Stimulated activated CD4-positive, alpha-beta T cell treated with anti-CD3 and anti-CD28 coated beads, TNF-alpha, amount 100 ng/mL, for 1 hour (primary cell): Measurements from ENCODE around the gene KIF5C.
"Not testable (repeated sequence)": the region's sequence is repeated elsewhere in the genome, so short reads cannot be mapped to it uniquely, and the experiment has no call there.

Experiments
- DNase-seq, 3 donors: peaks; one replicate each; pipeline ENCODE4 v3.0.0-alpha.2; 2020; ENCODE audit warnings: low read depth in 3 of 3, low spot score in 1 of 3

KIF5C gene

GRCh38 chr2:148960483-148960882 is 85.5 kb downstream of the KIF5C start:
- no peak for DNase-seq

GRCh38 chr2:148963461-148963860 is 88.4 kb downstream of the KIF5C start:
- no peak for DNase-seq

GRCh38 chr2:148965623-148966437 is 90.8 kb downstream of the KIF5C start:
- no peak for DNase-seq

GRCh38 chr2:148966438-148966758 is 91.4 kb downstream of the KIF5C start:
- no peak for DNase-seq

- DNase-seq, result no peak
Observed at GRCh38 chr2:148967056-148967455, 92.0 kb downstream of the KIF5C start.

GRCh38 chr2:148967578-148967977 is 92.6 kb downstream of the KIF5C start:
- DNase-seq, result no peak

GRCh38 chr2:148968301-148968700 is 93.3 kb downstream of the KIF5C start:
- no peak for DNase-seq

DNA sequence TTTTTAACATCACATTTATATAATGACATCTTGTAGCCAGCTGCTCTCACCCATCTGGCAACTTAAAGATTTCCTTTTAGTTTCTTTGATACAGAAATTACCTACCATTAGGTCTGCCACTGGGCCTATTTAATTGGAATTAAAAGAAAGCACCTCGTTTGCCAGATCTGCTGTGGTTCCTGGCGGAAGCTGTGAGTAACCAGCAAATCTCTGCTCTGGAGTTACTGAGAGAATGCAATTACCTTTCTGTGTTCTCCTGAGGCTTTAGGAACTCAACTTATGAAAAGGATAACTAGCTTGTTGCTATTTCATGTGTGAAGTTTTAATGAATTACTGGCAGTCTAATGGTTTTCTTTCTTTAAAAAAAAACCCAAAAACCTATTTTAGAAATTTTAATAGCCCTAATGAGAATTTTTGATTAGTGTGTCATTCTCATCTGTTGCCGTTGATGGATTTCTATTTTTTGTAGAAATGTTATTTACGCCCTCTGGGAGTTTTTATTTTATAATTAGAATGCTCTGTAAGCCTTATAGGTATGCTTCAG is 93.8 kb downstream of the KIF5C start:
- DNase-seq, result no peak

DNA sequence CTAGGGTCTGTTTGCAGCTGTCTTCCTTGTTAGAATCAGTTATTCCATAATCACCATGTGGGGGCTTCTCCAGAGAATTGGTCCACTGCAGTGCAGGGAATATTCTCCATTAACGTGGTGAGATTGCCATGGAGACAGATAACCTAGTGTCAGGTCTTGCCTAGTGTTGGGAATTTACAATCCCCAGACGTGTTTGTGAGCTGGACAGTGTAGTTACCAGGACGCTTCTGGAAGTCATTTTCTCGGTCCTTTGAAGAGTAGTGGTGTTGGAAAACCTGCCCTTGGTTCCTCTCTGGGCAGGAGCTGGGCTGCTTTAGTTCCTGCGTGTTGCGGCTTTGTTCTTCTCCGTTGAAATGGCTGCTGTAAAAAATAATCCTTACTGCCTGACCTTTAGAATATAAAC is 94.6 kb downstream of the KIF5C start:
- DNase-seq, result no peak

- DNase-seq, result no peak
Observed at GRCh38 chr2:148970385-148970784, 95.4 kb downstream of the KIF5C start.

GRCh38 chr2:148971547-148971946 is 96.5 kb downstream of the KIF5C start:
- DNase-seq, result no peak

- DNase-seq, result no peak
Observed at GRCh38 chr2:148974095-148974494, 99.1 kb downstream of the KIF5C start.

GRCh38 chr2:148978026-148978685 is 103.1 kb downstream of the KIF5C start:
- no peak for DNase-seq

DNA sequence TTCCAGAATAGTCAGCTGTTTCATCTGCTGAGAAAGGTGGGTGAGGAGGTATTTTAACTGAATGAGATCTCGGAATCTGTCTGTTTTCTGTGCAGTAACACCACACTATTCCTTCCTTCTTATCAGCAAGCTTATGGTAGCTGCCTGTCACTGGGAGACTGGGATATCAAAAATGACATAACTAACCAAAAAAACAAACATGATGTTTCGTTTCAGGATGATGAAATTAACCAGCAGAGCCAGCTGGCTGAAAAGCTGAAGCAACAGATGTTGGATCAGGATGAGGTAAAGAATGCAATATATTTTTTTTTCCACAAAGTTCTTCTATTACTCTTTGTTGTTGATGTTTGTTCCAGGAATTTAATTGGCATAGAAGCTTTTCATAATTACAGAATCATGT is 103.7 kb downstream of the KIF5C start:
- DNase-seq, result no peak

DNA sequence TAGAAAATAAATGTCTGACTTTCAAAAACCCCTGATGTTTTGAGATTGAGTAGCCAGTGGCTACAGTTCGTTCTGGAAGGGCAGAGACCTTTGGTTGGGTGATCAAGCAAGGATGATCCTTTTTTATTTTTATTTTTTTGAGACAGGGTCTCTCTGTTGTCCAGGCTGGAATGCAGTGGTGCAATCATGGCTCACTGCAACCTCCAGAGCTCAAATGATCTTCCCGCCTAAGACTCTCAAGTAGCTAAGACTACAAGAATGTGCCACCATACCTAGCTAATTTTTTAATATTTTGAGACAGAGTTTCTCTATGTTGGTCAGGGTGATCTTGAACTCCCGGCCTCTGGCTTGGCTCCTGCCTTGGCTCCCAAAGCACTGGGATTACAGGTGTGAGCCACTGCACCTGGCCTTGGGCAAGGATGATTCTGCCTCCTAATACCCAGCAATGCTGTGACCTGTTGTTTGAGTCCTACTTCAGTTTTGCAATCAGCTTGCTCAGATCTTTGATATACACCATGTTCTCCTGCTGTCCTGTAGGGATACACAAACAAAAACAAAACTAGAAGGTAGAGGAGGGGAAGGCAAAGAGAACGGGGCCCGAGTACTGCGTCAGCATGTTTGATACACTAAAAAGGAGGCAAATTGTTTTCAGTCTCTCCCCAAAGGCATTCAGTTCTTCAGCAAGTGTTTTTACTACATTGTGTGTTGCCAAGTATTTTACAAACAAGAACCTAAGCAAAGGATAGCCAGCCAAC is 104.3 kb downstream of the KIF5C start:
- no peak for DNase-seq

GRCh38 chr2:148979919-148980277 is 104.9 kb downstream of the KIF5C start:
- no peak for DNase-seq

GRCh38 chr2:148980496-148980895 is 105.5 kb downstream of the KIF5C start:
- DNase-seq, result not testable (repeated sequence)

- no peak for DNase-seq
Observed at GRCh38 chr2:148981324-148981723, 106.3 kb downstream of the KIF5C start.

DNA sequence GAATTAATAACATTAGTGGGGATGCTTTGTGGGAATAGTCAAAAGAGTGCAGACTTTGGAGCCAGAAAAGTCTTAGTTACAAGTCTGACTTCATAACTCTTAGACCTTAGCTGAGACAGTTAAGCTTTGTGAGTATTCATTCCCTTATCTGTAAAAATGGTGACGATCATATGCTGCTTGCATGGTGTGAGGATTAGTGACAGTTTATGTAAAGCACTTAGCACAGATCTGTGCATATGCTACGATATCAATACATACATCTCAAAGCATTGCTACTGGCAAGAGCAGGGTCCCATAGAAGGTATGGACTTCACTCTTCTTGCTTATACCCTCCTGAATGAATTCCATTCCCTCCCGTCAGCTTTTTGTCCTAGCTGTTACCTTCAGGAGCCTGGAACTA is 106.8 kb downstream of the KIF5C start:
- no peak for DNase-seq

DNA sequence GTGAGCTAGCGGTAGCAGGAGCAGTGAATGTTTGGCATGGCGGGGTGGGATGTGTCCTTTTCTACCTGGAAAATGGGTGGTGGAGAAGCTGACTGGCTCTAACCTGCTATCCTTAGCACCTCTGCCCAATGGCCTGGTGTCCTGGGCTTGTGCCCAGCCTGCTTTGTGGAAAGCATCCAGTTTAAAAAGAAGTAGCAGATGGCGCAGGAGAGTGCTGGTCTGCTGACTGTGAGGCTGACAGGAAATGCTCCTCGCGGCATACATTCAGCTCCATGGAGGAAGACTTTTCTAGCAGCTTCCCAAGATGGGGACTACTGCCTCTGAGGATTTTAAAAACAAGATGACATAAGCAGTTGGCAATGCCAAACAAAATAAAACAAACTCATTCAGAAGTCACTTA is 107.3 kb downstream of the KIF5C start:
- no peak for DNase-seq

DNA sequence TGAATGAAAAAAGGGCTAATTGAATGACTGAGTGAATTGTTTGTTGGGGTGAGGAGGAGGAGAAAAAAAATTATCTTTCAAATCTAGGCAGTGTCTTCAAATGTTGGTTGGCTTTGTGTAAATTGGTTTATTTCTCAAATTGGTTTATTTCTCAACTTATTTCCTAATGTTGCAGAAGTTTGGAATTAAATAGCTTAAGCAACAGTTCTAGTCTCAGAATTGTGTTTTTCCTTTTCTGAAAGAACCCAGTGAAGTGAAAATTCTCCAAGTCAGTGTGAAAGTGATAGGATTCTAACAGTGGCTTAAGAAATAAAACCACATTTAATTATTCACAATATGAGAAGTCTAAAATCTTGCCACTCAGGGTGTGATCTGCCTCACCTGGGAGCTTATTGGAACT is 108.9 kb downstream of the KIF5C start:
- no peak for DNase-seq

GRCh38 chr2:148984449-148984848 is 109.4 kb downstream of the KIF5C start:
- DNase-seq, result no peak
